Right lobe of liver (tissue), 6 donors: ENCODE measurements around the gene ALG1. TPM values are rescaled to one million over a fixed set of nuclear protein-coding genes. Genes with fewer than 3 reads are reported as not detected.
"Not testable (repeated sequence)": the region's sequence is repeated elsewhere in the genome, so short reads cannot be mapped to it uniquely, and the experiment has no call there.

Source experiments
- ATAC-seq, 4 donors: fragments of 200-7000 bp; cut with Tn5 transposase; one replicate each; pipeline ENCODE4 v1.9.1; 2020; ENCODE audit warnings: mild to moderate bottlenecking in 4 of 4, moderate library complexity in 4 of 4
- DNase-seq, 3 donors: peaks; one replicate each; pipeline ENCODE4 v3.0.0-alpha.2; 2020
- H3K27ac ChIP-seq, 3 donors: fragments of 200-600 bp; one replicate each; pipeline ENCODE4 v1.8.0; 2022
- H3K27me3 ChIP-seq, 2 donors: fragments of 200-600 bp; one replicate each; pipeline ENCODE4 v1.8.0; 2022
- H3K36me3 ChIP-seq, 4 donors: fragments of 200-600 bp; sonication (generic) in 1 of 4; one replicate each; pipeline versions ENCODE4 v1.5.1 to v1.8.0; 2017 to 2022; ENCODE audit warnings: control low read depth in 1 of 4
- H3K4me1 ChIP-seq, 4 donors: fragments of 200-600 bp; sonication (generic) in 1 of 4; one replicate each; pipeline versions ENCODE4 v1.5.1 to v1.8.0; 2017 to 2022; ENCODE audit warnings: control low read depth in 1 of 4
- H3K4me3 ChIP-seq, 3 donors: fragments of 200-600 bp; one replicate each; pipeline ENCODE4 v1.8.0; 2022
- H3K9me3 ChIP-seq, 4 donors: fragments of 200-600 bp; sonication (generic) in 1 of 4; one replicate each; pipeline versions ENCODE4 v1.5.1 to v1.8.0; 2017 to 2022; ENCODE audit warnings: control low read depth in 1 of 4
- POLR2A ChIP-seq: fragments of 450-650 bp; IDR thresholded peaks from one replicate; pipeline ENCODE4 v1.6.1; 2017; ENCODE audit warnings: antibody characterized with exemption, mild to moderate bottlenecking
- WGBS: methylation state at CpG from one replicate; pipeline ENCODE4 v1.1.6; 2018; ENCODE audit warnings: low coverage, low lambda C conversion rate; ENCODE audit not compliant: insufficient coverage; ENCODE audit errors: missing lambda C conversion rate; 5-methylcytosine and 5-hydroxymethylcytosine counted together
- intact Hi-C, 2 donors: fragments of 100-400 bp; cut with DNase I; formaldehyde crosslinking; loops; one replicate each; pipeline versions ENCODE4 v1.11.2 to v1.14.1; 2022
- total RNA-seq, 6 experiments: library from RNA; depleted of rRNA in 2 of 6; stranded (reverse); fragments of >200 nt in 2 of 6; fragmentation: NEBNext Ultra II Directional in 3 of 6; extraction: Animal tissue kit (Norgen Biotek cat#: 25700) in 3 of 6; gene quantifications; one replicate each; pipeline versions ENCODE4 v1.1.0 to v1.2.4, GENCODE V29; 2016 to 2023
- TF ChIP-seq, protein P1 (sequence below), 4 donors: fragments of 200-600 bp in 3 of 4; fragments of 450-650 bp in 1 of 4; IDR thresholded peaks; one replicate each; pipeline versions ENCODE4 v1.5.1 to v1.8.0; 2016 to 2022; ENCODE audit warnings: antibody characterized with exemption in 4 of 4, mild to moderate bottlenecking in 2 of 4
- donor health status: DM: no; HTN: yes; CAD: no.
- donor health status: DM: no; HTN: no; CAD: no.
- donor health status: DM: no; HTN: no; CAD: no.
- donor health status: DM: no; HTN: yes; CAD: no.
- donor health status: DM: no; HTN: yes; CAD: no.

ALG1 gene
- total RNA-seq, 6 experiments from 2014 or later = 16.0 to 28.0 (median 16.9) TPM

DNA sequence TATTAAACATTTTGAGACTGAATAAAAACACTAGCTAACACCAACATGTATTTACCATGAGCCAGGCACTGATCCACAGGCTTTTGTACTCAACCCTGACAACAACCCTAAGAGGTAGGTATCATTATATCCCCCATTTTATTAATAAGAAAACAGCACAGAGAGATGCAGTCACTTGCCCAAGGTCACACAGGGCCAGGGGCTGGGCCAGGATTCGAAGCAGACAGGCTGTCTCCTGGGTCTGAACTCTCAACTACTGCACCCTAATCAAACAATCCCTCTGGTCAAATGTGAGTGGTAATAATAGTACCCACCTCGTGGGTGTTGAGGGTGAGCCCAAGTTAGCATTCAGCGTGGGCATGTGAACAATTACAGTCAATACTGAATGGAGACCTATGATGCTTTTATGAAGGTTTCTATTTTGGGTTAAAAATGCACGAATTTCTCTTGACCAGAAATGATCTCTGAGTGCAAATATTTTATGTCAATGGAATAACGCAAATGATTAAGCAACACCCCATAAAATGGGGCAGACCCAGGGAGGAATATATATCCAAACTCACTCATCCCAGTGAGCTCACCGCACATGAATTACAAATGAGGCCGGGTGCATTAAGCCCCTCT lies 24.9 kb downstream of the ALG1 start:
- H3K27ac ChIP-seq, ATAC-seq, H3K27me3 ChIP-seq, DNase-seq, intact Hi-C loops, H3K4me1 ChIP-seq, H3K36me3 ChIP-seq, H3K9me3 ChIP-seq: not testable (repeated sequence)
- WGBS = 29% methylated on average over 7 of the region's 7 CpGs
- peak overlapping the region; percentile 71 to 89 (median 79) for H3K4me3 ChIP-seq

DNA sequence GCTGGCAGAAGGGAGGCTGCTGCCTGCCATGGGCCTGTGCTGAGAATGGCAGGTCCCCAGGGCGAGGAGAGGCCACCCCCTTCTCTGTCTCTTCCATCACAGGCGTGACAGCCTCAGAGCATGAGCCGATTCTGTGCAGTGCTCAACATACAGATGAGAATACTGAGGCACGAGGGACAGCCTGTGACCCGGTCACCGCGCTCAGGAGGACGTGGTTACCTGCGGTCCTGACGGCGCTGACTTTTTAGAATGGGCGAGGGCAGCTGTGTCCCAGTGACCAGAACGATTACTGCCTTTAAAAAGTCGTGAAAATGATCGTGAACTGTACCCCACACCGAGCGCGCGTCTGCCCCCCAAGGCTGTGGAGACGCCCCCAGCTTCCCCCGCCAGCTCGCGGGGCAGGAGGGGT lies 25.4 kb downstream of the ALG1 start:
- H3K4me1 ChIP-seq, H3K36me3 ChIP-seq, intact Hi-C loops, ATAC-seq, H3K27me3 ChIP-seq, H3K9me3 ChIP-seq: not testable (repeated sequence)
- DNase-seq = peak in 1 of 3 donors; percentile 35
- WGBS = no CpG with 5 or more reads among the region's 23 CpGs
- H3K4me3 ChIP-seq = peak overlapping the region; percentile 71 to 89 (median 79)
- peak overlapping the region; percentile 31 to 51 (median 33) for H3K27ac ChIP-seq

DNA sequence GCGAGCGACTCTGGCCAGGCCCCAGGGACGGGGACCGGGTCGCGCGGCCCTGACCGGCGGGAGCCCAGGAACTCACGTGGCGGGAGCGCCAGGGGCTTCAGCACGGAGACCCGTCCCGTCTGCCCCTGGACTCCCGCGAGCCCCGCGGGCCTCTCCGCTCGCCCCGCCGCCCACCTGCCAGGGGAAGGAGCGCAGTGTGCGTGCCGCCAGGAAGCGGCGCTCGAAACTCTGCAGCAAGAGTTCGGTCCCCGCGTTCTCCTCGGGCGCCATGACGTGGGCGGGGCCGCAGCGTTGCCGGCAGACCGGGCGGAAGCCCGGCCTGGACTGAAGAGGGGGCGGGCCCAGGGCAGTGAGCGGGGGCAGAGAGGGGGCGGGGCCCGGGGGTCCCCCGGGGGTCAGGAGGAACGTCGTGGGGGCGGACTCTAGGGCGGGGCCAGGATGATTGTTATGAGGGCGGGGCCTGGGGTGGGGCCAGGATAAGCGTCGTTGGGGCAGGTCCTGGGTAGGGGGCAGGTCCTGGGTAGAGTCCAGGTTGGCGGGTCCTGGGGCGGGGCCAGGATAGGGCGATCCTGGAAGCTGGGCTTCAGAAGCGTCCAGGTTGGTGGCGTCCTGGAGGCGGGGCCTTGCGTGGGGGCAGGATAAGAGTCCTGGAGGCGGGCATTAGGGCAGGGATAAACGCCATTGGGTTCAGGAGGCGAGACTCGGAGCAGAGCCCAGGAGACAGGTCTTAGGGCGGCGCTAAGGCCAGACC lies 26.0 kb downstream of the ALG1 start, which contains the start of gene EEF2KMT:
TSS of gene EEF2KMT (minus strand) at position 326 of the 751 bp plus-strand sequence. CDS start at position 270, 56 bp downstream.
- Histone ChIP-seq H3K4me3 (peak within 1 kb of the TSS; percentile 71 to 89 (median 79)), H3K27ac (peak within 1 kb of the TSS; percentile 33 to 53 (median 36))
- DNase-seq (peak; percentile 99 to 100 (median 100)), ATAC-seq (peak; percentile 100)
- H3K36me3 ChIP-seq, H3K9me3 ChIP-seq, intact Hi-C loops, H3K27me3 ChIP-seq, H3K4me1 ChIP-seq: not testable (repeated sequence)
- TF ChIP-seq, protein P1, sequence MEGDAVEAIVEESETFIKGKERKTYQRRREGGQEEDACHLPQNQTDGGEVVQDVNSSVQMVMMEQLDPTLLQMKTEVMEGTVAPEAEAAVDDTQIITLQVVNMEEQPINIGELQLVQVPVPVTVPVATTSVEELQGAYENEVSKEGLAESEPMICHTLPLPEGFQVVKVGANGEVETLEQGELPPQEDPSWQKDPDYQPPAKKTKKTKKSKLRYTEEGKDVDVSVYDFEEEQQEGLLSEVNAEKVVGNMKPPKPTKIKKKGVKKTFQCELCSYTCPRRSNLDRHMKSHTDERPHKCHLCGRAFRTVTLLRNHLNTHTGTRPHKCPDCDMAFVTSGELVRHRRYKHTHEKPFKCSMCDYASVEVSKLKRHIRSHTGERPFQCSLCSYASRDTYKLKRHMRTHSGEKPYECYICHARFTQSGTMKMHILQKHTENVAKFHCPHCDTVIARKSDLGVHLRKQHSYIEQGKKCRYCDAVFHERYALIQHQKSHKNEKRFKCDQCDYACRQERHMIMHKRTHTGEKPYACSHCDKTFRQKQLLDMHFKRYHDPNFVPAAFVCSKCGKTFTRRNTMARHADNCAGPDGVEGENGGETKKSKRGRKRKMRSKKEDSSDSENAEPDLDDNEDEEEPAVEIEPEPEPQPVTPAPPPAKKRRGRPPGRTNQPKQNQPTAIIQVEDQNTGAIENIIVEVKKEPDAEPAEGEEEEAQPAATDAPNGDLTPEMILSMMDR (IDR thresholded peaks at IDR 0.05) = peak in 1 of 4 donors; percentile 6
- TF ChIP-seq POLR2A = peak; percentile 44
- under 1% methylated on average over 16 of the region's 67 CpGs for whole genome bisulfite sequencing

DNA sequence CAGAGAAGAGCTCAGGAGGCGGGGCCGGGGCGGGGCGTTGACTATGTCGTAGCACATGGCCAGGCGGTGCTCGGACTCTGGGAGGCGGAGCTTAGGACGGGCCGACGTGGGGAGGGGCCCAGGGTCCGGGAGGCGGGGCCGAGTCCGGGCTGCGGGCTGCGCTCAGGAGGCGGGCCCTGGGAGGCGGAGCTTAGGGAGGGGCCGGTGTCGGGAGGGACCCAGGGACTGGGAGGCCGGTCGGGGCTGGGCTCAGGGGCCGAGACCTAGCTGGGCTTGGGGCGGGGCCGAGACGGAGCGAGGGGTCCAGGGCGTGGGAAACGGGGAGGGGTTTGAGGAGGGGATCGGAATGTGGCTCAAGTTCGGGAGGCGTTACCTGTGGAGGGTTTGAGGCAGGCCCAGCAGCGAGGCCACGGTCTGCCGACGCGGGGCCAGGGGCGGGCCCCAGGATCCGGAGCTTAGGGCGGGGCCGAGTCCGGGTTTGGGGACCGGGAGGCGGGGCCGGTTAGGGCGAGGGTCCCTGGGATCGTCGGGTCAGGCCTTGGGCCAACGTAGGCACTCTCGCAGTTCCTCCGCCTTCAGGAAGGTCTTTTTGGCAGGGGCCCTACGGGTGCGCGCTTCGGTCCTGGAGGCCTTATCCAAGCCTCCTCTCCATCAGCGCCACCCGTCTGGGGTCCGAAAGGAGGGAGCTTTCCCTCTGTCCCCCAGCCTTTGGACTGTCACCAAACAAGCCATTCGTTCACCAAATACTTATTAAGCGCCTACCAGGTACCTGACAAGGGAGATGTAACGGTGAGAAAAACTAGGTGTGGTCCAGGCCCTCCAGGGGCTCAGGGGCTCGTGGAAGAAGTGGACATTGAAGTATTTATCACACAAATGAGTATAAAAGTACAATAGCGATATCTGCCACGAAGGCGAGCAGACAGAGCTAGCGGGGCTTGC lies 26.8 kb downstream of the ALG1 start:
- under 1% methylated on average over 21 of the region's 67 CpGs for WGBS
- intact Hi-C loops, H3K36me3 ChIP-seq, H3K4me1 ChIP-seq, H3K9me3 ChIP-seq, ATAC-seq, H3K27me3 ChIP-seq: not testable (repeated sequence)
- Histone ChIP-seq H3K4me3 (peak overlapping the region; percentile 54 to 66 (median 61)), H3K27ac (peak overlapping the region; percentile 28 to 53 (median 36))
- DNase-seq = peak; percentile 86 to 90 (median 89)
- peak; percentile 11 for TF ChIP-seq POLR2A

DNA sequence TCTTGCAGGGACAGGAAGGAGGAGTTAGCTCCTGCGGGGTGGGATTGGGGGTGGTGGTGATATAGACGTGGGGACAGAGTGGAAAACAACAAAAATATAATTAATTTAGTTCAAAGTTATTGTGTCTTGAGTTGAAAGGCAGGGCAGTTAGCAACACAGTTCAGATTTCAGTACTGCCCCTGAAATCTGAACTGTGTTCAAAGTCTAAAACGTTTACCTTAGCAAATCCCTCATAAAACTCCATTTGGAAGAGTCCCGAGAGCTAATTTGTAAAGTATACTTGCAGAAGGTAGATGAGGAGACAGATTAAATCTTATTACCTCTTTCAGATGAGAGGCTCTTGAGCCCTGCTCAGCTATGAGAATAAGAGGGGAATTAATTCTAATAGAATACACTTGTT lies 27.5 kb downstream of the ALG1 start:
- intact Hi-C loops, H3K4me1 ChIP-seq, ATAC-seq, H3K36me3 ChIP-seq, H3K27me3 ChIP-seq, H3K9me3 ChIP-seq, DNase-seq: not testable (repeated sequence)
- 5% methylated on average over 4 of the region's 4 CpGs for WGBS
- Histone ChIP-seq H3K27ac (peak overlapping the region in 1 of 3 donors; percentile 53), H3K4me3 (peak overlapping the region; percentile 54 to 66 (median 61))

DNA sequence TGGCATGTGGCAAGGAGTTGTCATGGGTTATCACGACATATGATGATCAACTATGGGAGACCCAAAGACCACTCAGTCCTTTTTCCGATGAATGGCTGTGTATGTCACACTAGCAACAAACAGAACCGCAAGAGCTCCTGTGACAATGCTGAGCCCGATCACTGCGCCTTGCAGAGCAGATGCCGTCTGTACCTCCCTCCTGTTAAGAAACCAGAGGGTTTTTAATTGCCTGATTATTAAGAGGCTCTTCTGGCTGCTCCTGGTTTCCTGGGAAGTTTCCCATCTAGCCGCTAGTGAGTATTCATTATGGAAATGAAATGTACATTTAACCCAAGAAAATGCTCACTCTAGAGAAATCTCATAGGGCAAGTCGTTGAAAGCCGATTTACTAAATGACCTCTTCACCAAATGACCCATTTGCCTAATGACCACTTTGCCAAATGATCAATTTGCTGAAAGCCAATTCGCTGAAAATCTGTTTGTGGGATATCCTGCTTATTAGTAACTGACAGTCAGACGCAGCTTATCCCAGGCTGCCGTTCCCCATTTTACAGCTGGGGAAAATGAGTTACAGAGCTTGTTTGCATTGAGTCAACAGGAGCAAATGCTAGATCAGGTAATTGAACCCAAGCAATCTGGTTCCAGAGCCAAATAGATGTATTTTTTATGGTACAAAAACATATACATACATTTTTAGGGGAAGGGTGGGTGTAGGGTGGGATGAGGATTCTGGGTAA lies 31.8 kb downstream of the ALG1 start:
- H3K4me1 ChIP-seq, ATAC-seq, H3K36me3 ChIP-seq, H3K4me3 ChIP-seq, H3K27ac ChIP-seq, H3K9me3 ChIP-seq, H3K27me3 ChIP-seq, intact Hi-C loops, DNase-seq: not testable (repeated sequence)
- WGBS = 79% methylated on average over 5 of the region's 12 CpGs

DNA sequence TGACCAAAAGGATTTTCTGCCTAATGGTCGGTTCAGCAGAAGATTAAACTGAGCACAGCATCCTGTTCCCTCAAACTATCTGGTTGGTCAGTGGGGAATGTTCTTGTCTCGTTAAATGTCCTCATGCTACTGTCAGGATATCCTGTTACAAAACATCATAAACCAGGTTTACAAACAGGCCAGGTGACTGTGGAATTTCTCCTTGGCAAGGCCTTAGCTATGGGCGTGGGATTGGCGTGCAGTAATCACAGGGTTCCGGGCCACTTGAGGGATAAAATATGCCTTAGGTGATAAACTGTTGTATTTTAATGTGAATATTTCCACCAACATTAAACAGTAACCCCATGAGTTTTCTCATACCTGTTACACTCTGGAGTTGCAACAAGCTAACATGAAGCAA lies 33.4 kb downstream of the ALG1 start:
- H3K36me3 ChIP-seq, H3K27ac ChIP-seq, intact Hi-C loops, H3K4me3 ChIP-seq, H3K27me3 ChIP-seq, H3K4me1 ChIP-seq, H3K9me3 ChIP-seq, DNase-seq, ATAC-seq: not testable (repeated sequence)
- 85% methylated on average over 4 of the region's 5 CpGs for WGBS
